GM23338 (cell line): ENCODE measurements around the gene HSD17B2. TPM values are rescaled to one million over a fixed set of nuclear protein-coding genes. Genes with fewer than 3 reads are reported as not detected.

Experiments used
- ATAC-seq: fragments of 200-7000 bp; cut with Tn5 transposase; 3 replicates; pipeline ENCODE4 v1.9.1; 2020
- DNase-seq: peaks from one replicate; pipeline ENCODE4 v3.0.0-alpha.2; 2015; ENCODE audit warnings: low spot score
- H2AFZ ChIP-seq: fragments of 200-600 bp; sonication (generic); 2 replicates; pipeline ENCODE4 v1.8.0; 2016; ENCODE audit warnings: antibody characterized with exemption, mild to moderate bottlenecking, moderate library complexity
- H3F3A ChIP-seq: fragments of 200-600 bp; sonication (generic); replicated peaks from 2 replicates; pipeline ENCODE4 v1.8.0; 2017; ENCODE audit warnings: antibody characterized with exemption, mixed run types, low read depth
- H3K27ac ChIP-seq: fragments of 200-600 bp; sonication (generic); 2 replicates; pipeline ENCODE4 v1.6.1; 2016; ENCODE audit warnings: low read depth
- H3K27me3 ChIP-seq: fragments of 200-600 bp; sonication (generic); 2 replicates; pipeline ENCODE4 v1.8.0; 2016; ENCODE audit warnings: mild to moderate bottlenecking, mixed run types, moderate library complexity; ENCODE audit not compliant: insufficient read depth
- H3K36me3 ChIP-seq: fragments of 200-600 bp; sonication (generic); 2 replicates; pipeline ENCODE4 v1.8.0; 2016; ENCODE audit warnings: mild to moderate bottlenecking; ENCODE audit not compliant: insufficient read depth
- H3K4me1 ChIP-seq: fragments of 200-600 bp; sonication (generic); 2 replicates; pipeline ENCODE4 v1.8.0; 2016; ENCODE audit warnings: mild to moderate bottlenecking, moderate library complexity; ENCODE audit not compliant: insufficient read depth
- H3K4me2 ChIP-seq: fragments of 200-600 bp; sonication (generic); 2 replicates; pipeline ENCODE4 v1.7.1; 2017; ENCODE audit warnings: mixed run types
- H3K4me3 ChIP-seq: fragments of 200-600 bp; sonication (generic); 2 replicates; pipeline ENCODE4 v1.6.1; 2016; ENCODE audit warnings: mixed run types
- H3K79me2 ChIP-seq: fragments of 200-600 bp; sonication (generic); replicated peaks from 2 replicates; pipeline ENCODE4 v1.8.0; 2017; ENCODE audit warnings: mild to moderate bottlenecking; ENCODE audit not compliant: insufficient read depth
- H3K9me2 ChIP-seq: fragments of 200-600 bp; sonication (generic); 2 replicates; pipeline ENCODE4 v1.8.0; 2017; ENCODE audit not compliant: insufficient read depth
- H4K20me1 ChIP-seq: fragments of 200-600 bp; sonication (generic); replicated peaks from 2 replicates; pipeline ENCODE4 v1.8.0; 2017; ENCODE audit warnings: mild to moderate bottlenecking; ENCODE audit not compliant: insufficient read depth
- H3K27ac Mint-ChIP-seq: 2 replicates; pipeline ENCODE4 v1.8.0; 2020; ENCODE audit warnings: inconsistent platforms, mild to moderate bottlenecking, moderate library complexity, mixed read lengths
- H3K27me3 Mint-ChIP-seq: 3 replicates; pipeline ENCODE4 v1.8.0; 2022; ENCODE audit warnings: low read depth, mild to moderate bottlenecking, moderate library complexity, mixed read lengths, inconsistent platforms; ENCODE audit not compliant: insufficient read depth, poor library complexity
- H3K36me3 Mint-ChIP-seq: 3 replicates; pipeline ENCODE4 v1.8.0; 2021; ENCODE audit warnings: low read depth, mild to moderate bottlenecking, inconsistent platforms, moderate library complexity, mixed read lengths
- H3K4me1 Mint-ChIP-seq: 3 replicates; pipeline ENCODE4 v1.8.0; 2020; ENCODE audit warnings: mild to moderate bottlenecking, inconsistent platforms, mixed read lengths
- H3K4me3 Mint-ChIP-seq: 3 replicates; pipeline ENCODE4 v1.8.0; 2021; ENCODE audit warnings: moderate library complexity, mild to moderate bottlenecking, inconsistent platforms, mixed read lengths
- H3K9me3 Mint-ChIP-seq: 3 replicates; pipeline ENCODE4 v1.8.0; 2020; ENCODE audit warnings: moderate library complexity, mild to moderate bottlenecking, inconsistent platforms, mixed read lengths
- CREB1 ChIP-seq: fragments of 250-450 bp; sonication (Bioruptor Pico); IDR thresholded peaks from 2 replicates; pipeline ENCODE4 v1.5.0; 2020; ENCODE audit warnings: low read depth, mild to moderate bottlenecking, moderate library complexity
- CTCF ChIP-seq, 2 experiments: fragments of 200-600 bp in 1 of 2; sonication (generic) in 1 of 2; conservative IDR thresholded peaks; 2 replicates each; pipeline versions ENCODE4 v1.5.1 to v1.6.1; 2016 to 2017; ENCODE audit warnings: antibody characterized with exemption in 2 of 2, low read depth in 2 of 2, mild to moderate bottlenecking in 2 of 2, moderate library complexity in 1 of 2
- ETS1 ChIP-seq: IDR thresholded peaks from 2 replicates; pipeline ENCODE4 v1.6.1; 2016; ENCODE audit warnings: antibody characterized with exemption
- EZH2 ChIP-seq: fragments of 200-600 bp; sonication (generic); IDR thresholded peaks from one replicate; pipeline ENCODE4 v1.8.0; 2017; ENCODE audit warnings: antibody characterized with exemption, mild to moderate bottlenecking, low read depth; ENCODE audit not compliant: unreplicated experiment
- EZH2phosphoT487 ChIP-seq: fragments of 200-600 bp; sonication (generic); IDR thresholded peaks from one replicate; pipeline ENCODE4 v1.8.1; 2018; ENCODE audit warnings: antibody characterized with exemption; ENCODE audit not compliant: unreplicated experiment
- NANOG ChIP-seq: IDR thresholded peaks from 2 replicates; pipeline ENCODE4 v1.6.1; 2016; ENCODE audit warnings: antibody characterized with exemption, borderline replicate concordance
- POLR2AphosphoS5 ChIP-seq: IDR thresholded peaks from 2 replicates; pipeline ENCODE4 v1.6.1; 2016; ENCODE audit warnings: antibody characterized with exemption, low read depth
- REST ChIP-seq: IDR thresholded peaks from one replicate; pipeline ENCODE4 v1.6.1; 2018; ENCODE audit warnings: antibody characterized with exemption; ENCODE audit not compliant: unreplicated experiment
- STAT1 ChIP-seq: IDR thresholded peaks from one replicate; pipeline ENCODE4 v1.6.1; 2016; ENCODE audit warnings: antibody characterized with exemption; ENCODE audit not compliant: unreplicated experiment
- ZNF114 ChIP-seq: fragments of 250-450 bp; sonication (Bioruptor Pico); IDR thresholded peaks from 2 replicates; pipeline ENCODE4 v1.5.0; 2020; ENCODE audit warnings: mild to moderate bottlenecking, moderate library complexity
- ZNF331 ChIP-seq: fragments of 250-450 bp; sonication (Bioruptor Pico); IDR thresholded peaks from 2 replicates; pipeline ENCODE4 v1.5.0; 2020; ENCODE audit warnings: low read depth, mild to moderate bottlenecking, moderate library complexity
- polyA plus RNA-seq: library from polyadenylated mRNA; unstranded; fragments of >200 nt; fragmentation: Nextera tagmentation; extraction: Ambion mirVana; gene quantifications from 2 replicates; pipeline ENCODE4 v1.2.1, GENCODE V29; 2016
- total RNA-seq: library from RNA; depleted of rRNA; stranded (reverse); fragments of >200 nt; shearing (Covaris generic); gene quantifications from 2 replicates; pipeline ENCODE4 v1.2.3, GENCODE V29; 2014

HSD17B2 gene
- total and polyA plus RNA-seq, 2 experiments from 2014 or later = 0.29 TPM; not detected in 1

GRCh38 chr16:82046941-82047340 is 11.9 kb downstream of the HSD17B2 start:
- ATAC-seq (no peak), DNase-seq (no peak)
- H3K4me3 Mint-ChIP-seq = no peak overlapping the region
- no peaks in the 10 kb centered on the region for H3K4me1 ChIP-seq
- no peaks in the 10 kb centered on the region for H3K36me3 ChIP-seq
- no peaks in the 10 kb centered on the region for H3K79me2 ChIP-seq
- H2AFZ ChIP-seq = no peak overlapping the region
- H3K27me3 ChIP-seq = no peaks in the 10 kb centered on the region
- no peak overlapping the region for H3K27ac ChIP-seq
- no peaks in the 10 kb centered on the region for H3K36me3 Mint-ChIP-seq
- no peak overlapping the region for H3K4me3 ChIP-seq
- H3K9me2 ChIP-seq = no peaks in the 10 kb centered on the region
- H3K27ac Mint-ChIP-seq = no peak overlapping the region
- no peak for TF ChIP-seq STAT1
- no peak for TF ChIP-seq NANOG
- H3K4me2 ChIP-seq = no peak overlapping the region
- no peaks in the 10 kb centered on the region for H3K4me1 Mint-ChIP-seq
- no peaks in the 10 kb centered on the region for H3K9me3 Mint-ChIP-seq
- no peaks in the 10 kb centered on the region for H3K27me3 Mint-ChIP-seq
- H4K20me1 ChIP-seq = no peaks in the 10 kb centered on the region
- no peaks in the 10 kb centered on the region for H3F3A ChIP-seq

GRCh38 chr16:82047374-82047773 is 12.3 kb downstream of the HSD17B2 start:
- Histone ChIP-seq H3K4me1 (no peaks in the 10 kb centered on the region), H3K27ac (no peak overlapping the region), H4K20me1 (no peaks in the 10 kb centered on the region), H3F3A (no peaks in the 10 kb centered on the region), H3K9me2 (no peaks in the 10 kb centered on the region), H3K4me3 (no peak overlapping the region), H3K79me2 (no peaks in the 10 kb centered on the region), H3K36me3 (no peaks in the 10 kb centered on the region), H3K4me2 (no peak overlapping the region), H3K27me3 (no peaks in the 10 kb centered on the region), H2AFZ (no peak overlapping the region)
- no peaks in the 10 kb centered on the region for H3K4me1 Mint-ChIP-seq
- no peaks in the 10 kb centered on the region for H3K27me3 Mint-ChIP-seq
- TF ChIP-seq ZNF331 (no peak), CTCF (conservative IDR thresholded peaks at IDR 0.05; ENCODE audit: low read depth in 2 of 2) (no peak), STAT1 (no peak)
- ATAC-seq = no peak
- no peak for DNase-seq
- no peaks in the 10 kb centered on the region for H3K36me3 Mint-ChIP-seq
- no peak overlapping the region for H3K4me3 Mint-ChIP-seq
- H3K9me3 Mint-ChIP-seq = no peaks in the 10 kb centered on the region
- no peak overlapping the region for H3K27ac Mint-ChIP-seq

- Histone ChIP-seq H4K20me1 (no peaks in the 10 kb centered on the region), H3K4me2 (no peak overlapping the region), H3K4me3 (no peak overlapping the region), H3K4me1 (no peaks in the 10 kb centered on the region), H3K36me3 (no peaks in the 10 kb centered on the region), H2AFZ (no peak overlapping the region), H3K9me2 (no peaks in the 10 kb centered on the region), H3K27me3 (no peaks in the 10 kb centered on the region), H3K79me2 (no peaks in the 10 kb centered on the region), H3K27ac (no peak overlapping the region), H3F3A (no peaks in the 10 kb centered on the region)
- ATAC-seq = no peak
- Mint-ChIP-seq H3K4me1 (no peaks in the 10 kb centered on the region), H3K36me3 (no peaks in the 10 kb centered on the region), H3K9me3 (no peaks in the 10 kb centered on the region), H3K4me3 (no peak overlapping the region), H3K27me3 (no peaks in the 10 kb centered on the region), H3K27ac (no peak overlapping the region)
- no peak for DNase-seq
- TF ChIP-seq EZH2phosphoT487 = no peak
- TF ChIP-seq ZNF331 = no peak
- no peak for TF ChIP-seq POLR2AphosphoS5
- TF ChIP-seq CREB1 (CRISPR knock-in tag) = no peak
- no peak for TF ChIP-seq CTCF (conservative IDR thresholded peaks at IDR 0.05; ENCODE audit: low read depth in 2 of 2)
- TF ChIP-seq REST = no peak
- TF ChIP-seq EZH2 = no peak
- no peak for TF ChIP-seq ETS1
- TF ChIP-seq ZNF114 (CRISPR knock-in tag) = no peak
- no peak for TF ChIP-seq STAT1
Observed at GRCh38 chr16:82047787-82048186, 12.7 kb downstream of the HSD17B2 start.
